SK-N-SH treated with all-trans-retinoic acid at 6 μM for 48 hours (cell line): ENCODE data around the gene RSAD2.

Experiments
- ATAC-seq: fragments of 200-7000 bp; cut with Tn5 transposase; 3 replicates; pipeline ENCODE4 v1.9.1; 2020; ENCODE audit warnings: mild to moderate bottlenecking, moderate library complexity
- ARNTL ChIP-seq: fragments of 450-650 bp; formaldehyde crosslinking; IDR thresholded peaks from 2 replicates; pipeline ENCODE4 v1.5.0; 2020; ENCODE audit warnings: low read depth, mild to moderate bottlenecking, moderate library complexity, borderline replicate concordance
- BACH2 ChIP-seq: fragments of 250-450 bp; sonication (Bioruptor Pico); IDR thresholded peaks from 2 replicates; pipeline ENCODE4 v1.9.0; 2021; ENCODE audit warnings: mild to moderate bottlenecking, borderline replicate concordance
- CREB5 ChIP-seq: fragments of 250-450 bp; sonication (Bioruptor Pico); IDR thresholded peaks from 2 replicates; pipeline ENCODE4 v1.5.1; 2020; ENCODE audit warnings: low read depth, mild to moderate bottlenecking, moderate library complexity
- CSDC2 ChIP-seq: fragments of 250-450 bp; sonication (Bioruptor Pico); IDR thresholded peaks from 2 replicates; pipeline ENCODE4 v1.5.0; 2020; ENCODE audit warnings: mild to moderate bottlenecking, moderate library complexity
- CSRNP3 ChIP-seq: fragments of 250-450 bp; sonication (Bioruptor Pico); IDR thresholded peaks from 2 replicates; pipeline ENCODE4 v1.5.1; 2021; ENCODE audit warnings: mild to moderate bottlenecking, moderate library complexity
- ESRRG ChIP-seq: fragments of 250-450 bp; sonication (Bioruptor Pico); IDR thresholded peaks from 2 replicates; pipeline ENCODE4 v1.6.1; 2021; ENCODE audit warnings: mild to moderate bottlenecking
- GLIS3 ChIP-seq: fragments of 250-450 bp; sonication (Bioruptor Pico); IDR thresholded peaks from 2 replicates; pipeline ENCODE4 v1.5.0; 2020; ENCODE audit warnings: mild to moderate bottlenecking, moderate library complexity
- ISL1 ChIP-seq: fragments of 250-450 bp; sonication (Bioruptor Pico); IDR thresholded peaks from 2 replicates; pipeline ENCODE4 v2.1.2; 2022; ENCODE audit warnings: mild to moderate bottlenecking, moderate library complexity
- OSR1 ChIP-seq: fragments of 250-450 bp; sonication (Bioruptor Pico); IDR thresholded peaks from 2 replicates; pipeline ENCODE4 v1.8.0; 2022; ENCODE audit warnings: moderate library complexity, mild to moderate bottlenecking, inconsistent platforms
- PATZ1 ChIP-seq: fragments of 250-450 bp; sonication (Bioruptor Pico); IDR thresholded peaks from 2 replicates; pipeline ENCODE4 v1.8.0; 2020; ENCODE audit warnings: mild to moderate bottlenecking, moderate library complexity, borderline replicate concordance
- POU6F1 ChIP-seq: fragments of 250-450 bp; sonication (Bioruptor Pico); IDR thresholded peaks from 2 replicates; pipeline ENCODE4 v1.8.0; 2021; ENCODE audit warnings: low read depth, mild to moderate bottlenecking, moderate library complexity, borderline replicate concordance
- PPARA ChIP-seq: fragments of 250-450 bp; sonication (Bioruptor Pico); IDR thresholded peaks from 2 replicates; pipeline ENCODE4 v1.5.0; 2020; ENCODE audit warnings: mild to moderate bottlenecking, borderline replicate concordance
- RARB ChIP-seq: fragments of 250-450 bp; sonication (Bioruptor Pico); IDR thresholded peaks from 2 replicates; pipeline ENCODE4 v1.8.0; 2021; ENCODE audit warnings: mild to moderate bottlenecking, moderate library complexity
- SNAI2 ChIP-seq: fragments of 250-450 bp; sonication (Bioruptor Pico); IDR thresholded peaks from 2 replicates; pipeline ENCODE4 v1.5.0; 2020; ENCODE audit warnings: mild to moderate bottlenecking, moderate library complexity
- TCF4 ChIP-seq: fragments of 250-450 bp; sonication (Bioruptor Pico); IDR thresholded peaks from 2 replicates; pipeline ENCODE4 v1.8.0; 2021; ENCODE audit warnings: mild to moderate bottlenecking, moderate library complexity, borderline replicate concordance
- TOX ChIP-seq: fragments of 250-450 bp; sonication (Bioruptor Pico); IDR thresholded peaks from 2 replicates; pipeline ENCODE4 v1.8.0; 2021; ENCODE audit warnings: mild to moderate bottlenecking, moderate library complexity, borderline replicate concordance
- ZC3H10 ChIP-seq: fragments of 250-450 bp; sonication (Bioruptor Pico); IDR thresholded peaks from 2 replicates; pipeline ENCODE4 v1.5.1; 2021; ENCODE audit warnings: mild to moderate bottlenecking, moderate library complexity
- ZFP3 ChIP-seq: fragments of 250-450 bp; sonication (Bioruptor Pico); IDR thresholded peaks from 2 replicates; pipeline ENCODE4 v1.5.0; 2020; ENCODE audit warnings: mild to moderate bottlenecking, moderate library complexity
- ZFP30 ChIP-seq: fragments of 450-650 bp; formaldehyde crosslinking; IDR thresholded peaks from 2 replicates; pipeline ENCODE4 v1.5.0; 2022; ENCODE audit warnings: mild to moderate bottlenecking, moderate library complexity
- ZNF565 ChIP-seq: fragments of 450-650 bp; formaldehyde crosslinking; conservative IDR thresholded peaks from 2 replicates; pipeline ENCODE4 v1.5.0; 2020; ENCODE audit warnings: low read depth, mild to moderate bottlenecking, moderate library complexity
- ZNF70 ChIP-seq: fragments of 450-650 bp; formaldehyde crosslinking; IDR thresholded peaks from 2 replicates; pipeline ENCODE4 v1.5.0; 2020; ENCODE audit warnings: mild to moderate bottlenecking, moderate library complexity
- ZNF8 ChIP-seq: fragments of 450-650 bp; formaldehyde crosslinking; IDR thresholded peaks from 2 replicates; pipeline ENCODE4 v1.5.0; 2020; ENCODE audit warnings: mild to moderate bottlenecking, moderate library complexity

Gene RSAD2

DNA sequence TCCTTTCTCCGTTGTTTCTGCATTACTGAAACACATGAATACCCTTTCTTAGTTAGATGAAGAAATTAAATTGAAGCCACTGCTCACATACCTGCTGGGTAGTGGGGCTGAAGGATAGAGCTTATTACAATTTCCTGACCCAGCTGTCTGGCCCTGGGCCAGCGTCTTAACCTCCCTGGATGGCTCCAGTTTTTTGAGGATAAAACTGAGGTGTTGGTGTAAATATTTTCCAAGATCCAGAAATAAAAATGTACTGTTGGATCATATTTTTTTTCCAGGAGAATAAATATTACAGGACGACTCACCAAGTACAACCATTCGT lies 43.1 kb downstream of the RSAD2 start:
- ATAC-seq = no peak
- no peak for TF ChIP-seq ZFP3
- no peak for TF ChIP-seq BACH2
- TF ChIP-seq SNAI2 (CRISPR knock-in tag) = no peak
- no peak for TF ChIP-seq RARB (CRISPR knock-in tag)
- TF ChIP-seq ISL1 (CRISPR knock-in tag) = no peak
- no peak for TF ChIP-seq PPARA (CRISPR knock-in tag)
- no peak for TF ChIP-seq POU6F1 (CRISPR knock-in tag)
- no peak for TF ChIP-seq ZFP30 (CRISPR knock-in tag)
- TF ChIP-seq TOX (CRISPR knock-in tag) = no peak
- TF ChIP-seq TCF4 (CRISPR knock-in tag) = no peak
- no peak for TF ChIP-seq ZNF565 (CRISPR knock-in tag)
- no peak for TF ChIP-seq ZNF70 (CRISPR knock-in tag)
- TF ChIP-seq ZC3H10 (CRISPR knock-in tag) = no peak

DNA sequence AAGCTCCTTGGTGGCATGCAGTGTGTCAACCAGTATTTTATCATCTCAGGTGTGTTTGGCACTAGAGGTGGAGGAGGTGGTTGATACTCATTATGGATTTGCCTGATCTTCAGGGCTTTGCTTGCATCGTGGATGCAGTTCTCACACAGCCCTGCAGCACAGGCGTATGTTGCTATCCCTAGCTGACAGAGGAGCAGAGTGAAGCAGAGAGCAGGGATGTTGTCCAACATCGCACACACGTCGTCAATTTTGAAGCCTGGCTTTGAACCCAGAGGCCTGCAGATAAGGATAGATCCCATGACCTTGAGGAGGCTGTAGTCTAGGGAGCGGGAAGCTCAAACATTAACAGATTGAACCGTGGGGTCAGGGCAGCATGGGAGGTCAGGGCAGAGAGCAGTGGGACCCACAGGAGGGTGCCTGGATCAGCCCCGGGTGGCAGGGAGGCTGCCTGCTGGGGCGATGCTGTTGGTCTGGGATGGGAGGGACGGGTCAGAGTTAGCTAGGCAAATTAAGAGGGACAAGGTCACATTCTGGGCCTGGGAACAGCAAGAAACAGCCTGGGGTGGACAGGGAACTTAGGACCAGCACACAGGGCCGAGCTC lies 43.8 kb downstream of the RSAD2 start:
- TF ChIP-seq POU6F1 (CRISPR knock-in tag) (no peak), ZNF8 (no peak), ZFP30 (CRISPR knock-in tag) (no peak), ARNTL (CRISPR knock-in tag) (no peak), SNAI2 (CRISPR knock-in tag) (no peak), PPARA (CRISPR knock-in tag) (no peak), ISL1 (CRISPR knock-in tag) (no peak), ESRRG (CRISPR knock-in tag) (no peak), GLIS3 (CRISPR knock-in tag) (no peak), ZC3H10 (CRISPR knock-in tag) (no peak)
- no peak for ATAC-seq

DNA sequence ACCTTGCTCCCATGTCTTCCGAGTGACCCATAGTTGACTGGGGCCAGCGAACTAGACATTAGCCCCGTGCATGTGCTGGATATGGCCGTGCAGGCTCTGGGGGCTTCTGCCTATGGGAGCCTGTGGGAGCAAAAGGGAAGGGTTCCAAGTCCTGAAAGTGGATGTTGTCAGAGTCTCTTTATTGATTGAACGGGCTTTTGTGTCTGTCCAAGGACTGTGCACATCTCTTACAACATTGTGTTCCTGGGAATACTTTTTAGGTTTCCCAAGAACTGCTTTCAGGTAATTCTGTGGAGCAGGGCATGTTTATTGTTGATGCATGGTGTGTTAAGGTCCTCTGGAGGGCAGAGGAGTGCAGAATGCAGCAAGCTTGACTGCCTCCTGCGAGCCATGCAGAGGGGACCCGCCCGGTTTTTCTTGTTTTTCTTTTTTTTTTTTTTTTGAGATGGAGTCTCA lies 44.7 kb downstream of the RSAD2 start:
- TF ChIP-seq ZNF70 (CRISPR knock-in tag) (no peak), ZFP30 (CRISPR knock-in tag) (no peak), CSDC2 (no peak), CREB5 (CRISPR knock-in tag) (no peak), RARB (CRISPR knock-in tag) (no peak), TCF4 (CRISPR knock-in tag) (no peak), OSR1 (CRISPR knock-in tag) (no peak), ZC3H10 (CRISPR knock-in tag) (no peak), CSRNP3 (CRISPR knock-in tag) (no peak)
- ATAC-seq = no peak

DNA sequence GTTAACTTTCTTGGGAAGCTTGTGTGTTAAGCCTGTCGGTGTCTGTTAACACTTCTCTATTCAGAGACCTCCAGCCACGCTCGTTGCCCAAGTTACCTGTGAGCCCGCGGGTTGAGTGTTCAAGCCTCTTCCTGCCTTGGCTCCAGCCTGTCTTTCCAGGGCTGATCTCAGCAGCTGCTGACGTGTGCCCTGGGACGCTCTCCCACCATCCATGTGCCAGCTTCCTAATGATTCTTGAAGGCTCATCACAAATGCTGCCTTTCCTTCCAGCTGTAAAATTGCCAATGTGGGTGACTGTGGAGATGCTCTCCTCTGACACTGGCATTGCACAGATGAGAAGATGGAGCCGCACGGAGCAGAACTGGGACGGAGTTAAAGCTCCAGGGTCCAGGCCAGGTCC lies 45.7 kb downstream of the RSAD2 start:
- ATAC-seq = no peak
- TF ChIP-seq ZNF8 = no peak
- no peak for TF ChIP-seq ZNF565 (CRISPR knock-in tag)
- no peak for TF ChIP-seq PATZ1
- TF ChIP-seq GLIS3 (CRISPR knock-in tag) = no peak
- TF ChIP-seq SNAI2 (CRISPR knock-in tag) = no peak
- no peak for TF ChIP-seq ZFP30 (CRISPR knock-in tag)
- no peak for TF ChIP-seq ESRRG (CRISPR knock-in tag)
- no peak for TF ChIP-seq ISL1 (CRISPR knock-in tag)
- TF ChIP-seq ZC3H10 (CRISPR knock-in tag) = no peak
